ENCODE measurements around the gene FGF4. TPM values are rescaled to one million over a fixed set of nuclear protein-coding genes. Genes with fewer than 3 reads are reported as not detected.

FGF4 gene
- total RNA-seq, 1 donor from 2014 or later, result not detected

DNA sequence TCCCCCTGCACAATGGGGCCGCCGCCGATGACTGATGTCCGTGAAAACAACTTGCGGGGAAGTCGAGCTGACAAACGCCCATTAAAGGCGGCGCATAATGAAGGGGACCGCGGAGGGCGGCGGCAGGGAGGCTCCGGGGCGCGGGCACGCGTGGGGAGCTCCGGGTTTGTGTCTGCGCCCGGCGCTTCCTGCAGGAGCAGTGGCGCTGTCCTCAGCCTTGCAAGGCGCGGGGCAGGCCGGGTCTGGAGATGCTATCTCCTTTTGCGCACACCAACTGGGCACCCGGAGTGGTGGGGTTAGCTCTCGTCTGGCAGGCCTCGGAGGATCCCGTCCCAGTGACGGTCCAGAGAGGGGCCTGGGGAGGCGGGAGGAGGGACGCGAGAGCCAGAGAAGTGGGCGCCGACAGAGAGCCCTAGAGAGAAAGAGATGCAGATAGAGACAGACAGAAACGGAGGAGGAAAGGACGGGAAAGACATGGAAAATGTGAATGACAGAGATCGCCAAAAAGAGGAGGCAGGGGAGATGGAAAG lies 44.5 kb upstream of the FGF4 start:
- Histone ChIP-seq H3K27ac (replicated peaks) (no peak overlapping the region), H3K4me1 (peaks cover 16% of the 10 kb centered on the region), H3K36me3 (no peaks in the 10 kb centered on the region), H3K4me3 (no peak overlapping the region), H3K27me3 (ENCODE audit: low read depth) (peaks cover 98% of the 10 kb centered on the region), H3K9me3 (replicated peaks) (no peaks in the 10 kb centered on the region)
- DNase-seq, result no peak
- TF ChIP-seq, protein P1, sequence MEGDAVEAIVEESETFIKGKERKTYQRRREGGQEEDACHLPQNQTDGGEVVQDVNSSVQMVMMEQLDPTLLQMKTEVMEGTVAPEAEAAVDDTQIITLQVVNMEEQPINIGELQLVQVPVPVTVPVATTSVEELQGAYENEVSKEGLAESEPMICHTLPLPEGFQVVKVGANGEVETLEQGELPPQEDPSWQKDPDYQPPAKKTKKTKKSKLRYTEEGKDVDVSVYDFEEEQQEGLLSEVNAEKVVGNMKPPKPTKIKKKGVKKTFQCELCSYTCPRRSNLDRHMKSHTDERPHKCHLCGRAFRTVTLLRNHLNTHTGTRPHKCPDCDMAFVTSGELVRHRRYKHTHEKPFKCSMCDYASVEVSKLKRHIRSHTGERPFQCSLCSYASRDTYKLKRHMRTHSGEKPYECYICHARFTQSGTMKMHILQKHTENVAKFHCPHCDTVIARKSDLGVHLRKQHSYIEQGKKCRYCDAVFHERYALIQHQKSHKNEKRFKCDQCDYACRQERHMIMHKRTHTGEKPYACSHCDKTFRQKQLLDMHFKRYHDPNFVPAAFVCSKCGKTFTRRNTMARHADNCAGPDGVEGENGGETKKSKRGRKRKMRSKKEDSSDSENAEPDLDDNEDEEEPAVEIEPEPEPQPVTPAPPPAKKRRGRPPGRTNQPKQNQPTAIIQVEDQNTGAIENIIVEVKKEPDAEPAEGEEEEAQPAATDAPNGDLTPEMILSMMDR (IDR thresholded peaks at IDR 0.05; ENCODE audit: borderline replicate concordance), result no peak
- intact Hi-C loops (cut with micrococcal nuclease), result no loop called here

GRCh38 chr11:69818603-69819441 lies 43.7 kb upstream of the FGF4 start, which contains the start of gene FGF3:
Gene FGF3 (minus strand): TSS chr11:69819416. CDS start chr11:69818933, 483 bp downstream.
- Histone ChIP-seq H3K27ac (replicated peaks) (no peak within 1 kb of the TSS), H3K4me1 (peaks cover 16% of the 10 kb centered on the region), H3K4me3 (peak within 1 kb of the TSS; percentile 52), H3K27me3 (ENCODE audit: low read depth) (peaks cover 98% of the 10 kb centered on the region), H3K36me3 (no peaks in the 10 kb centered on the region), H3K9me3 (replicated peaks) (no peaks in the 10 kb centered on the region)
- DNase-seq, result no peak
- intact Hi-C loops (cut with micrococcal nuclease), result no loop called here
- TF ChIP-seq, protein P1 (IDR thresholded peaks at IDR 0.05; ENCODE audit: borderline replicate concordance), result no peak

DNA sequence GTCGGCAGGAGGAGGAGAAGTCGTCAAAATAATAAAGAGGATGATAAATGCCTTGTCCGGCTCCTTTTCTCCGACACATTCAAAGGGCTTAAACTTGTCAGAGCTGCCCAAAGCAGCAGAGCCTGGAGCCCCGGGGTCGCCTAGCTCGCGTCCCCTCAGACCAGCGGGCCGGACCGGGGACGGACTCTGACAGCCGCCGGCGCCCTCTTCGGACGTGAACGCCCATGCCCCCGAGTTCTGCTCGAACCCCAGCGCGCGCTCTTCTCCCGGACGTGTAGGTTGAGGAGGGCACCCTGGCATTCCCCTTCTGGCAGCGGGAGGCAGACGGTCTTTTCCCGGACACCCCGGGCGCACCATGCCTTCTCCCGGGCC lies 43.1 kb upstream of the FGF4 start:
- Histone ChIP-seq H3K4me1 (peaks cover 16% of the 10 kb centered on the region), H3K36me3 (no peaks in the 10 kb centered on the region), H3K27me3 (ENCODE audit: low read depth) (peaks cover 94% of the 10 kb centered on the region), H3K27ac (replicated peaks) (no peak overlapping the region), H3K9me3 (replicated peaks) (no peaks in the 10 kb centered on the region), H3K4me3 (peak overlapping the region; percentile 52)
- DNase-seq, result no peak
- intact Hi-C loops (cut with micrococcal nuclease), result no loop called here
- TF ChIP-seq, protein P1 (IDR thresholded peaks at IDR 0.05; ENCODE audit: borderline replicate concordance), result no peak

DNA sequence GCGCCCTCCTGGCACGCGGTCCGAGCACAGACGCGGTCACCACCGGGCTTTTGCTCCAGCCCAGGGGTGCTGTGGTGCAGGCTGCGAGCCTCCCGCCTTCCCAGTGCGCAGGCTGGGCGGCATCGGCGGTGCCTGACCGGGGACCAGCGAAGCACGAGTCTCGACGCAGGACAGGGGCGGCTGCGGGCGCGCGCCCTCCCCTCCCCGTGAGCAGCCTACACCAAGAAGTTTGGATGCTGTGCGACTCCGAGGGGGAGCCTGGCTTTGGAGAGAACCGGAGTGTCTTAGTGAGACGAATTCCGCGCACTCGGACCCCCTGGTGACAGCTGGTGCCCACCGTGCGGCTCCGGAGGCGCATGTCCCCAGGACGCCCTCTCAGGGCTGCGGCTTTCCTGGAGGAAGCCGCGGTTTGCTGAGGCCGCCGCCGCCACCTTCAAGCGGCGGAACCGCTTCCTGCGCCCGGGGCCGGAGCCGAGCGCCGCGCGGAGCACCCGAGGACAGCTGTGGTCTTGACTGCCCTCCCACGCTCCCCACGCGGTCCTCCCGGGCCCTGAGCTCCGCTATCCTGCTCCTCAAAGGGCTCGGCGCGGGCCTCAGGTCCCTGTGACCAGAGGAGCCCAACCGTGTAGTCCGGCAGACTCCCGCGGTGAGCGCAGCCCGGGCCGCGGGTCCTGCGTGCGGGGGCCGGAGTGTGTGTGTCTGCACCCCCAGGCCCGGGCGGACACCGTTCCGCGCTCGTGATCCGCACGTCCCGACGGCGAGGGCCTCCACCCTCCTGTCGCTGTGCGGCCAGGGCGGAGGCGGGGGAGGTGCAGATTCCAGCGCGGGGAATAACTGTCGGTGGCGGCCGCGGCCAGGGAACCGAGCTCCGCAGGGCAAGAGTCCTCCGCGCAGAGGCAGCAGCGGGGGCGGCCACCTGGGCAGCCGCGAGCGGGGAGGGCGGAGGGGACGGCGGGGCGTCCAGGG lies 42.4 kb upstream of the FGF4 start:
- TF ChIP-seq, protein P1 (IDR thresholded peaks at IDR 0.05; ENCODE audit: borderline replicate concordance), result no peak
- DNase-seq, result no peak
- no peaks in the 10 kb centered on the region for H3K9me3 ChIP-seq (replicated peaks)
- H3K36me3 ChIP-seq, result no peaks in the 10 kb centered on the region
- intact Hi-C loops (cut with micrococcal nuclease), result no loop called here
- peaks cover 16% of the 10 kb centered on the region for H3K4me1 ChIP-seq
- H3K27me3 ChIP-seq (ENCODE audit: low read depth), result peaks cover 94% of the 10 kb centered on the region
- H3K27ac ChIP-seq (replicated peaks), result no peak overlapping the region
- H3K4me3 ChIP-seq, result peak overlapping the region; percentile 52

DNA sequence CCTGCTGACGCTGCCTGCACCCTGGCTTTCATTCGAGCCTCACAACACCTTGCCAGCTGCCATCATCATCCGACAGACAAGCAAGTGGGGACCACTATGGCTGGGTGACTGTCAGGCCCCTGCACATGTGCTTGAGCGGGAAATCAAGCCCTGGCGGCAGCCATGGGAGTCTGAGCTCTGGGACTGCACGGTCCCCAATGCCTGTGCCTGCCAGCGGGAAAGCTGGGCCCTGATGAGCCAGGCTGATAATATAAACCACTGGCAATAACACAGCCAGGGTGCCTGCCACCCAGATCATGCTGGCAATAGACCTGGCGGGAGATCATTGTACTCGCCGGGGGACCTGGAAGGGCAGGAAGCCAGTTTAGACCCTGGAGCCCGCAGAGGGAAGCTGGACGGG lies 41.5 kb upstream of the FGF4 start:
- no peak overlapping the region for H3K27ac ChIP-seq (replicated peaks)
- no peaks in the 10 kb centered on the region for H3K9me3 ChIP-seq (replicated peaks)
- DNase-seq, result no peak
- H3K27me3 ChIP-seq (ENCODE audit: low read depth), result peaks cover 94% of the 10 kb centered on the region
- H3K4me1 ChIP-seq, result peaks cover 16% of the 10 kb centered on the region
- H3K4me3 ChIP-seq, result no peak overlapping the region
- TF ChIP-seq, protein P1 (IDR thresholded peaks at IDR 0.05; ENCODE audit: borderline replicate concordance), result no peak
- intact Hi-C loops (cut with micrococcal nuclease), result no loop called here
- H3K36me3 ChIP-seq, result no peaks in the 10 kb centered on the region
